ENCODE results near the gene ZMYND8.

Gene ZMYND8

GRCh38 chr20:47167846-47168245 is 188.7 kb downstream of the ZMYND8 start:
- DNase-seq = no peak

DNA sequence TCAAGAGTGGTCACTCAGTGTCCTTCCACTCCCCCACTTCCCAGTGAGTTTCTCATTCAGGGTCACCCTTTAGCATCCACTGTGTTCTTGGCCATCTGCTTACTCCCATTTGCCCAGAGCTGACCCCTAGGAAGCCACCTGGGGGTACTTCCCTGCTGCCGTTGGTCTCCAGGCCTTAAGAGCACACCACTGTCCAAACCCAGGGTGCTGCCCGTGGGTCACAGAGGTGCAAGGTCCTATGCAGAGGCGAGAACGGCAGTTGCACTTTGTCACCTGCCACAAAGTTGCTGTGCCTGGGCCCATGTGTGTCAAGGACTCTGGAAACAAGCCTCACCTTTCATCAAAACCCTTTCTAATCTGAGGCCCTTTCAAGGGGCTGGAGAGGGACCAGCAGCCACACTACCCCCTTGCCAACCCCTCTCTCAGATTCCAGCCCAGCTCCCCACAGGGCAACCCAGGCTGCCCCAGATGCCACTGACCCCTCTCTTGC is 191.1 kb downstream of the ZMYND8 start:
- DNase-seq = no peak

DNA sequence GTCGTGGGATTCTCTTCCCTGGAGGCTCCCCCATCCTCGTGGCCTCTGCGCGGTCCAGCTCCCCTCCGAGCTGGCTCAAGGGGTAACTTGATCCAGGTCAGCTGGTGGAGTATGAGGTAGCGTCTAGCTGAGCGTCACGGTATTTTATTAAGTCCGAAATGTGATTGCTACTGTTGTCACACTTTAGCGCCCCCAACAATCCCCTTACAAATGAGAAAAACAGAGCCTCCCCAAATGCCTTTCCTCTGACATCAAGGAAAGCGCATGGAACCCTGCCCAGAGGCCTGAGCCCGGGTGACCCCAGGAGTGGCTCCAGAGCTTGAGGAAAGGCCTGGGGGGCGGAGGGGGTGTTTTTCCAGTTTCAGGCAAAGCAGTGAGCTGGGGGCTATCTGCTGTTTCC is 192.4 kb downstream of the ZMYND8 start:
- DNase-seq = no peak

DNA sequence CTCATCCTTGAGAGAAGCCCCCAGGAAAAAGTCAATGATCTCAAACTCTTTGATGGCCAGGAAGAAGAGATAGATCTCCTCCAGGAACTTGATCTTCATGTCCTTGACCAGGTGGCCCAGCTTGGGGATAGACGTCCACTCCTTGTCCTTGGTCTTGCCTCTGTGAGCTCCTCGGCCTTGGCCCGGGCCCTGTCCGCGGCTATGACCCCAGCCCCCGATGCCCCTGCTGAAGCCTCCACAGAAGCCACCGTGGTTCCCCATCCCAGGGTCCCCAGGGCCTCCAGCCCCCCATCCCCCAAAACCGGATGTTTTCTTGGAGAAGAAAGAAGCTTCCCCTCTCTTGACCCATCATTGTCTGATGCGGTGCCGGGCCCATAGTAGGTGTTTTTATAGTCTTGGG is 195.1 kb downstream of the ZMYND8 start:
- DNase-seq = no peak

- no peak for DNase-seq
These were observed 195.5 kb downstream of the ZMYND8 start for GRCh38 chr20:47160992-47161391.

GRCh38 chr20:47160240-47160639 is 196.3 kb downstream of the ZMYND8 start:
- DNase-seq = no peak
